ENCODE measurements around the gene DLX4. TPM values are rescaled to one million over a fixed set of nuclear protein-coding genes. Genes with fewer than 3 reads are reported as not detected.

Gene DLX4
- total and polyA plus RNA-seq, 7 donors: 0.34 TPM; not detected in 6

DNA sequence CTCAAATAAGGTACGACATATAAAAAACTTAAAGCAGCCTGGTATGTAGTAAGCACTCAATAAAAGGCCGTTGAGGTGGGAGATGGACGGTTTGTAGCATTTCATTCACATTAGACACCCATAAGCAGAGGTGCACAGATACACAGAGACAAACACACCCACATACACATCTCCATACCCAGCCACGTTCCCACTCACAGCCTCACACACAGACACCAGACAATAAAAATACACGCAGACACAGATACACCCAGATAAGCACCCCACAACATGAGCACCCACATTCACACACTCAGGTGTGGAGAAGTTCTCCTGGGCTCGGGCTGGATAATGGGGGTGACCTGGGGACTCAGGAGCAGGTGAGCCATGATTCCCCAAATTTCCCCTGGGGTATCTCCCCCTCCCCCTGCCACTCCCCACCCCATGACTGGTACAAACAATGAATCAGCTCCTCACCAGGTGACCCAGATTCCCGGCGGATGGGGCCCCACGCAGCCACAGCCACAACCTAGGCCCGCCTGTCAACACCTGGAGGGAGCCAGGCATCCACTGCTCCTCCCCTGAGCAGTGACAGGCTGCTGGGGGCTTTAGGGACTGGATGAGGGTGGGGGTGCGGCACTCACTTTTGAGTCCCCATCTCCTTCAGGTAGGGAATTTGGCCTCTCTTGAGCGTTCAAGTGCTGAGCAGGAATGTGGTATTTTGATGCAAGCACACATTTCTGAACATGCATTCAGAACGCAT lies 23.4 kb downstream of the DLX4 start:
- Histone ChIP-seq H3K27me3 (peaks cover 34 to 100% (median 86%) of the 10 kb centered on the region in 3 donors), H3K36me3 (no peaks in the 10 kb centered on the region), H3K4me3 (no peak overlapping the region), H3K4me1 (peaks cover 0 to 48% (median 46%) of the 10 kb centered on the region in 4 donors), H3K27ac (no peak overlapping the region), H3K9me3 (no peaks in the 10 kb centered on the region)
- TF ChIP-seq POLR2A (IDR thresholded peaks at IDR 0.05): no peak
- TF ChIP-seq EP300 (IDR thresholded peaks at IDR 0.05): no peak
- TF ChIP-seq CTCF (IDR thresholded peaks at IDR 0.05): no peak
- TF ChIP-seq POLR2AphosphoS5 (IDR thresholded peaks at IDR 0.05): no peak
- intact Hi-C loops (cut with DNase I): no loop called here
- DNase-seq: no peak
- 77% methylated on average over 13 of the region's 13 CpGs for WGBS, 2 donors

DNA sequence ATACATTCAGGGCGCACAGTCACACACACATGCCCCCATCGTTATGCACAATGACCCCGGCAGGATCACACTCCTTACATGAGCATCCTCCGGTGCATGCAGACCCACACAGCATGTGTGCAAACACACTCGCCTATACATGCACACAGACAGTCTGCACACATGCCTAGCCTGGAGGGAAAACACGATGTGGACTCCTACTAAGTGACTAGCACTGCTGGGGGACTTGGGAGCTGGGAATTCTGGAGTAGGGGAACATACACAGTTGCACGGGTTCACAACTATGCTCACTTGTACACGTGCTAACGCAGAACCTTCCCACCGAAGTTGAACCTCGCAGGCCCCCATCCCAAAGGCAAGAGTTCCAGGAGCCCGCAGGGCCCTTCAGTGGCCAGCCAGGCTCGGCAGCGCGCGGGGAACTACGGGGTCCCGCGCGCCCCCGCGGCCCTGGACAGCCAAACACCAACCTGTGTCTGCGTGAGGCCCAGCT lies 24.0 kb downstream of the DLX4 start:
- Histone ChIP-seq H3K36me3 (no peaks in the 10 kb centered on the region), H3K4me1 (peaks cover 0 to 42% (median 40%) of the 10 kb centered on the region in 4 donors), H3K27me3 (peaks cover 32 to 100% (median 86%) of the 10 kb centered on the region in 3 donors), H3K9me3 (no peaks in the 10 kb centered on the region), H3K4me3 (peak overlapping the region; percentile 14 to 49 (median 42)), H3K27ac (no peak overlapping the region)
- DNase-seq: no peak
- 19 to 29% methylated on average over 23 of the region's 23 CpGs for WGBS, 2 donors
- no peak for TF ChIP-seq POLR2AphosphoS5 (IDR thresholded peaks at IDR 0.05)
- TF ChIP-seq EP300 (IDR thresholded peaks at IDR 0.05): no peak
- no peak for TF ChIP-seq CTCF (IDR thresholded peaks at IDR 0.05)
- TF ChIP-seq POLR2A (IDR thresholded peaks at IDR 0.05): no peak
- intact Hi-C loops (cut with DNase I): no loop called here

- intact Hi-C loops (cut with DNase I): no loop called here
- H3K27ac ChIP-seq: no peak overlapping the region
Measured at GRCh38 chr17:49993423-49994060, 24.6 kb downstream of the DLX4 start.

More at GRCh38 chr17:49993423-49994060, 24.6 kb downstream of the DLX4 start:
- WGBS, 2 donors: 1% methylated on average over 77 of the region's 77 CpGs
- DNase-seq: no peak
- H3K4me1 ChIP-seq: peaks cover 0 to 38% (median 37%) of the 10 kb centered on the region in 4 donors
- H3K36me3 ChIP-seq: no peaks in the 10 kb centered on the region
- peaks cover 28 to 98% (median 86%) of the 10 kb centered on the region in 3 donors for H3K27me3 ChIP-seq
- TF ChIP-seq EP300 (IDR thresholded peaks at IDR 0.05) (no peak), CTCF (IDR thresholded peaks at IDR 0.05) (no peak), POLR2A (IDR thresholded peaks at IDR 0.05) (no peak), POLR2AphosphoS5 (IDR thresholded peaks at IDR 0.05) (no peak)
- H3K4me3 ChIP-seq: peak overlapping the region; percentile 14 to 49 (median 42)
- no peaks in the 10 kb centered on the region for H3K9me3 ChIP-seq
